Hepatocyte (in vitro differentiated cells): ENCODE measurements around the gene LMX1B.

ENCODE experiments used
- CTCF ChIP-seq: fragments of 200-600 bp; sonication (generic); IDR thresholded peaks from 2 replicates; pipeline ENCODE4 v1.5.1; 2016; ENCODE audit warnings: antibody characterized with exemption, mild to moderate bottlenecking; ENCODE audit not compliant: poor library complexity
- EZH2 ChIP-seq: fragments of 200-600 bp; sonication (generic); IDR thresholded peaks from 2 replicates; pipeline ENCODE4 v1.6.1; 2016; ENCODE audit warnings: antibody characterized with exemption, mild to moderate bottlenecking, borderline replicate concordance
- EZH2phosphoT487 ChIP-seq: fragments of 200-600 bp; sonication (generic); IDR thresholded peaks from one replicate; pipeline ENCODE4 v1.6.1; 2018; ENCODE audit warnings: antibody characterized with exemption, mild to moderate bottlenecking, low read depth, moderate library complexity; ENCODE audit not compliant: unreplicated experiment, severe bottlenecking

- no peak for TF ChIP-seq CTCF
- no peak for TF ChIP-seq EZH2
- TF ChIP-seq EZH2phosphoT487: no peak
These were observed 95.5 kb downstream of the LMX1B start for GRCh38 chr9:126709241-126709640.
